ENCODE measurements around the gene GHDC.

DNA sequence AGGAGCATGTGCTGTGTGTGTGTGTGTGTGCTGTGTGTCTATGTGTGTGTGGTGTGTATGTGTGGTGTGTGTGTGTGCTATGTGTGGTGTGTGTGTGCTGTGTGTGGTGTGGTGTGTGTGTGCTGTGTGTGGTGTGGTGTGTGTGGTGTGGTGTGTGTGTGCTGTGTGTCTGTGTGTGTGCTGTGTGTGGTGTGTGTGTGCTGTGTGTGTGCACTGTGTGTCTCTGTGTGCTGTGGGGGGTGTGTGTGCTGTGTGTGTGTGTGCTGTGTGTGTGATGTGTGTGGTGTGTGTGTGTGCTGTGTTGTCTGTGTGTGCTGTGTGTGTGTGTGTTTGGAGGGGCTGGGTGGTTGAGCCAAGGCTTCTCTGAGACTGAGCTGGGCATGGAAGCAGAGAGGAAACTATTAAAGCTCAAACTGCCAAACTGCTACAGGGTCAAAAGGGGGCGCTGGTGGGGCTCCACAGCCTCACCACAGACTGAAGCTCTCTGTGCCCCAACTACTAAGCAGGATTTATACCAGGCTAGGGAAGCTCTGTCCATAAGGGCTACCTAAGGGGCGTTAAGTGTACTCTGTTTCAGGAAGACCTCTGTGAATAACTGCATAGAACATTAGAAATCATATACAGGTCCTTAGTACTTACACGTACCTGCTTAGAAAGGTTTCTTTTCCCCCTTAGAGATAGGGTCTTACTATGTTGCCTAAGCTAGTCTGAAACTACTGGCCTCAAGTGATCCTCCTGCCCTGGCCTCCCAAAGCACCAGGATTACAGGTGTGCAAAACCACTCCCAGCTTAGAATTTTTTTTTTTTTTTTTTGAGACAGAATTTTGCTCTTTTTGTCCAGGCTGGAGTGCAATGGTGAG, 27.8 kb upstream of the GHDC start:
- TF ChIP-seq FOXM1 (IDR thresholded peaks at IDR 0.05; ENCODE audit: borderline replicate concordance) (no peak), TARDBP (IDR thresholded peaks at IDR 0.05) (no peak), SP1 (IDR thresholded peaks at IDR 0.05) (no peak), ELF4 (IDR thresholded peaks at IDR 0.05) (no peak), CTBP1 (IDR thresholded peaks at IDR 0.05; ENCODE audit: borderline replicate concordance) (no peak), L3MBTL2 (conservative IDR thresholded peaks at IDR 0.05) (no peak), ZNF384 (IDR thresholded peaks at IDR 0.05) (no peak), ARNT (IDR thresholded peaks at IDR 0.05) (no peak), SUZ12 (IDR thresholded peaks at IDR 0.05) (no peak), BHLHE40 (IDR thresholded peaks at IDR 0.05; ENCODE audit: borderline replicate concordance) (no peak), FOXK2 (IDR thresholded peaks at IDR 0.05) (no peak), LEF1 (IDR thresholded peaks at IDR 0.05; ENCODE audit: borderline replicate concordance) (no peak), FOXA1 (IDR thresholded peaks at IDR 0.05) (no peak)
- TF ChIP-seq, protein P1, sequence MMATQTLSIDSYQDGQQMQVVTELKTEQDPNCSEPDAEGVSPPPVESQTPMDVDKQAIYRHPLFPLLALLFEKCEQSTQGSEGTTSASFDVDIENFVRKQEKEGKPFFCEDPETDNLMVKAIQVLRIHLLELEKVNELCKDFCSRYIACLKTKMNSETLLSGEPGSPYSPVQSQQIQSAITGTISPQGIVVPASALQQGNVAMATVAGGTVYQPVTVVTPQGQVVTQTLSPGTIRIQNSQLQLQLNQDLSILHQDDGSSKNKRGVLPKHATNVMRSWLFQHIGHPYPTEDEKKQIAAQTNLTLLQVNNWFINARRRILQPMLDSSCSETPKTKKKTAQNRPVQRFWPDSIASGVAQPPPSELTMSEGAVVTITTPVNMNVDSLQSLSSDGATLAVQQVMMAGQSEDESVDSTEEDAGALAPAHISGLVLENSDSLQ (IDR thresholded peaks at IDR 0.05) = no peak

Measured in HEK293T (cell line).